MCF 10A (cell line): ENCODE measurements around the gene SPSB1. TPM values are rescaled to one million over a fixed set of nuclear protein-coding genes. Genes with fewer than 3 reads are reported as not detected.

ENCODE experiments used
- BruUV-seq: library from RNA; stranded (reverse); fragments of 400-500 nt; replicated peaks from 2 replicates; lab custom pipeline; 2021; lab: Mats Ljungman, UMichigan
- CTCF ChIA-PET: fragments of 300-600 bp; sonication (Branson Sonifier 250); formaldehyde crosslinking; extraction: SDS; loops from one replicate; lab custom pipeline; 2021; ENCODE audit warnings: antibody characterized with exemption, inconsistent platforms; lab: Yijun Ruan, JAX
- POLR2A ChIA-PET: fragments of 300-600, 350-650 bp; sonication (Branson Sonifier 250); formaldehyde crosslinking; extraction: SDS; loops from one replicate; lab custom pipeline; 2020; ENCODE audit warnings: antibody characterized with exemption, inconsistent platforms; lab: Yijun Ruan, JAX
- DNase-seq: peaks from one replicate; pipeline ENCODE4 v3.0.0-alpha.2; 2018; ENCODE audit not compliant: unreplicated experiment
- H3K27ac Mint-ChIP-seq: one replicate; pipeline ENCODE4 v1.8.0; 2022; ENCODE audit warnings: mild to moderate bottlenecking, low read depth, mixed read lengths; ENCODE audit not compliant: unreplicated experiment
- H3K27me3 Mint-ChIP-seq: one replicate; pipeline ENCODE4 v1.8.0; 2022; ENCODE audit warnings: mixed read lengths; ENCODE audit not compliant: insufficient read depth, unreplicated experiment
- H3K36me3 Mint-ChIP-seq: one replicate; pipeline ENCODE4 v1.8.0; 2022; ENCODE audit warnings: mild to moderate bottlenecking, moderate library complexity, mixed read lengths; ENCODE audit not compliant: insufficient read depth, unreplicated experiment
- H3K4me1 Mint-ChIP-seq: one replicate; pipeline ENCODE4 v1.8.0; 2022; ENCODE audit warnings: mixed read lengths; ENCODE audit not compliant: insufficient read depth, unreplicated experiment
- H3K4me3 Mint-ChIP-seq: one replicate; pipeline ENCODE4 v1.8.0; 2022; ENCODE audit warnings: mild to moderate bottlenecking, moderate library complexity, mixed read lengths; ENCODE audit not compliant: unreplicated experiment
- H3K9me3 Mint-ChIP-seq: one replicate; pipeline ENCODE4 v1.8.0; 2022; ENCODE audit warnings: mixed read lengths; ENCODE audit not compliant: unreplicated experiment
- intact Hi-C: fragments of 100-400 bp; cut with micrococcal nuclease; formaldehyde crosslinking; loops from 2 replicates; pipeline ENCODE4 v1.14.1; 2022
- total RNA-seq: library from RNA; stranded (reverse); gene quantifications from 2 replicates; pipeline ENCODE4 v1.2.3, GENCODE V29; 2022
- TF ChIP-seq, protein P1 (sequence below): fragments of 200-600 bp; IDR thresholded peaks from one replicate; pipeline ENCODE4 v1.8.0; 2022; ENCODE audit warnings: antibody characterized with exemption, mild to moderate bottlenecking; ENCODE audit not compliant: unreplicated experiment

The SPSB1 gene
- total RNA-seq, 1 experiment from 2014 or later, result 8.2 TPM

- no TSS peak for BruUV-seq
- TF ChIP-seq, protein P1, sequence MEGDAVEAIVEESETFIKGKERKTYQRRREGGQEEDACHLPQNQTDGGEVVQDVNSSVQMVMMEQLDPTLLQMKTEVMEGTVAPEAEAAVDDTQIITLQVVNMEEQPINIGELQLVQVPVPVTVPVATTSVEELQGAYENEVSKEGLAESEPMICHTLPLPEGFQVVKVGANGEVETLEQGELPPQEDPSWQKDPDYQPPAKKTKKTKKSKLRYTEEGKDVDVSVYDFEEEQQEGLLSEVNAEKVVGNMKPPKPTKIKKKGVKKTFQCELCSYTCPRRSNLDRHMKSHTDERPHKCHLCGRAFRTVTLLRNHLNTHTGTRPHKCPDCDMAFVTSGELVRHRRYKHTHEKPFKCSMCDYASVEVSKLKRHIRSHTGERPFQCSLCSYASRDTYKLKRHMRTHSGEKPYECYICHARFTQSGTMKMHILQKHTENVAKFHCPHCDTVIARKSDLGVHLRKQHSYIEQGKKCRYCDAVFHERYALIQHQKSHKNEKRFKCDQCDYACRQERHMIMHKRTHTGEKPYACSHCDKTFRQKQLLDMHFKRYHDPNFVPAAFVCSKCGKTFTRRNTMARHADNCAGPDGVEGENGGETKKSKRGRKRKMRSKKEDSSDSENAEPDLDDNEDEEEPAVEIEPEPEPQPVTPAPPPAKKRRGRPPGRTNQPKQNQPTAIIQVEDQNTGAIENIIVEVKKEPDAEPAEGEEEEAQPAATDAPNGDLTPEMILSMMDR, result no peak
- Mint-ChIP-seq H3K4me1 (peaks cover 5% of the 10 kb centered on the region), H3K27ac (no peak overlapping the region), H3K36me3 (no peaks in the 10 kb centered on the region), H3K4me3 (no peak overlapping the region), H3K27me3 (no peaks in the 10 kb centered on the region), H3K9me3 (no peaks in the 10 kb centered on the region)
- ChIA-PET POLR2A (interaction anchor here (1.3 kb wide), 1 partner anchor 24 kb away, joined by 7 read pairs; no protein-coding TSS in a partner anchor), CTCF (interaction anchor here (0.5 to 0.6 kb wide), 2 partner anchors 23 to 336 kb away, joined by 3 read pairs; no protein-coding TSS in a partner anchor)
- DNase-seq, result no peak
- intact Hi-C loops, result no loop called here
Measured at GRCh38 chr1:9341301-9341845, 48.7 kb downstream of the SPSB1 start.

GRCh38 chr1:9343269-9343668 lies 50.6 kb downstream of the SPSB1 start:
- Mint-ChIP-seq H3K36me3 (no peaks in the 10 kb centered on the region), H3K27ac (no peak overlapping the region), H3K9me3 (no peaks in the 10 kb centered on the region), H3K4me3 (no peak overlapping the region), H3K4me1 (peaks cover 5% of the 10 kb centered on the region), H3K27me3 (no peaks in the 10 kb centered on the region)
- ChIA-PET POLR2A (interaction anchor here (1.0 kb wide), 1 partner anchor 22 kb away, joined by 3 read pairs; no protein-coding TSS in a partner anchor), CTCF (no interaction called here)
- no TSS peak for BruUV-seq
- TF ChIP-seq, protein P1, result no peak
- intact Hi-C loops, result no loop called here
- no peak for DNase-seq

- Mint-ChIP-seq H3K27me3 (no peaks in the 10 kb centered on the region), H3K4me3 (no peak overlapping the region), H3K9me3 (no peaks in the 10 kb centered on the region), H3K4me1 (peaks cover 7% of the 10 kb centered on the region), H3K36me3 (no peaks in the 10 kb centered on the region), H3K27ac (no peak overlapping the region)
- ChIA-PET POLR2A (no interaction called here), CTCF (interaction anchor here (0.8 kb wide), 1 partner anchor 53 kb away, joined by 3 read pairs; no protein-coding TSS in a partner anchor)
- TF ChIP-seq, protein P1, result no peak
- no TSS peak for BruUV-seq
- no peak for DNase-seq
- intact Hi-C loops, result no loop called here
Measured at GRCh38 chr1:9344426-9345200, 51.9 kb downstream of the SPSB1 start.

GRCh38 chr1:9345471-9345870 lies 52.8 kb downstream of the SPSB1 start:
- Mint-ChIP-seq H3K27me3 (no peaks in the 10 kb centered on the region), H3K4me1 (peaks cover 15% of the 10 kb centered on the region), H3K36me3 (no peaks in the 10 kb centered on the region), H3K27ac (no peak overlapping the region), H3K9me3 (no peaks in the 10 kb centered on the region), H3K4me3 (no peak overlapping the region)
- TF ChIP-seq, protein P1, result no peak
- intact Hi-C loops, result no loop called here
- DNase-seq, result no peak
- ChIA-PET CTCF (no interaction called here), POLR2A (no interaction called here)
- BruUV-seq, result no TSS peak
